Dedifferentiated amniotic fluid mesenchymal stem cell (primary cell): ENCODE results near the gene STRADA.
"Not testable (repeated sequence)": the region's sequence is repeated elsewhere in the genome, so short reads cannot be mapped to it uniquely, and the experiment has no call there.

ENCODE experiments used
- DNase-seq: peaks from one replicate; pipeline ENCODE4 v3.0.0-alpha.2; 2016; ENCODE audit errors: extremely low spot score

The STRADA gene

DNA sequence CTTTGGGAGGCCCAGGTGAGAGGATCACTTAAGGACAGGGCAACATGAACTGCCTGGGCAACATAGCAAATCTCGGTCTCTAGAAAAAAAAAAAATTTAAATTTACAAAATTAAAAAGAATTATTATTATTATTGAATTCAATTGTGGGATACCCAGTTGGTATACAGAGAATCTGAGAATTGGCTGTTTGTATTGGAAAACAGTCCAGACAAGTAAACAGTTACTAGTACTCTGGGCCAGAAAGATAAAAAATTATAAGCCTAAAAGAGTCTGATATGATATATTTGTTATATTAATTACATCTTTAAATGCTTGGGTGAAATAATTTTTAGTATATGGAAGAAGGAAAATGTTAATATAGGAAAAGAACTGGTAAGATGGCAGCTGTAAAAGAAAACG, 16.8 kb upstream of the STRADA start:
- DNase-seq: no peak

DNA sequence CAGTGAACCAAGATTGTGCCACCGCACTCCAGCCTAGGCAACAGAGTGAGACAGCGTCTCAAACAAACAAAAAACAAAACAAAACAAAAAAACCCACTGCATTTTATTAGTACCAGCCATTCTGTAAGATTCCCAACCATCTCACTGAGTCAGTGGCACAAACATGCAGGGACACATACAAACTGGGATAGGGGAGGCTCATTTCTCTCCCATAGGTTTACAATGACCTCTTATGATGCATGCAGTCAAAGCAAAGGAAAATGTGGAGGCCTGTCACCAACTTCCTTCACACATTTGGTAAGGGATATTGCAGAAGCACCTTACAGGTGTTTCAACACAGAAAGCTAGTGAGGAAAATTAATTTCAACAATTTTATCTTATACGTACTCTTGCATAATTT, 12.4 kb upstream of the STRADA start:
- DNase-seq: no peak

DNA sequence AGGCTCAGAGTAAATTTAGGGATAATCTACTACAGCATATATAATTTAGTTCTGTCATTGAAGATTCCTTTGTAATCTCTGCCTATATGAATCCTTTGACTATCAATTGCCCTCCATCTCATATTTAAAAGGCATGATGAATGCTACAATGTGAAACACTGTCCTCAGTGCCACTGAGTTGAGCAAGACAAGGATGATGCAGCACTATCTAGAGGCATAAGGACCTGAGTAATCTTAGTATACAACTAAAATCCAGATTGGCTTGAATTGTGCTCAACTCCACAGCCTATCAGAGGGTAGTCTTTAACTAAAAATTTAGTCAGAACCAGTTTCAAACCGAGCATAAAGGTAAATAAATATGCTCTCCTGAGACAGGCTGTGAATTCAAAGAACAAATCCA, 11.6 kb upstream of the STRADA start:
- DNase-seq: no peak

DNA sequence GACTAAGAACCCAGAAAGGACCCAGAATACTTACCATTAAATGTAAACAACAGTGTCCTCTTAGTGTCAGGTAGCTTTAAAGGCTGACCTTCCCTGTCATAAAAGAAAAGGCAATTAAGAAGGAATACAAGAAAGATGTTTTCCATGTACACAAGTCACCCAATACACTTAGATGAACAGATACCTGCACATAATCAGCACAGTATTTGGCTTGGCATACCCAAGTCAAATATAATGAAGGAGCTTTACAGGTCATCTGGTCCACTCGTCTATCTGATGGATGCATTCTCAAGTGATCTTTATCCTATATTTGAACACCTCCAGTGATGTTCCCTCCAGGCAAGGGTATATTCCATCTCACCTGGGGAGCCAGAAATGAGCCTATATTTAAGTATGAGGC, 11.1 kb upstream of the STRADA start:
- no peak for DNase-seq

DNA sequence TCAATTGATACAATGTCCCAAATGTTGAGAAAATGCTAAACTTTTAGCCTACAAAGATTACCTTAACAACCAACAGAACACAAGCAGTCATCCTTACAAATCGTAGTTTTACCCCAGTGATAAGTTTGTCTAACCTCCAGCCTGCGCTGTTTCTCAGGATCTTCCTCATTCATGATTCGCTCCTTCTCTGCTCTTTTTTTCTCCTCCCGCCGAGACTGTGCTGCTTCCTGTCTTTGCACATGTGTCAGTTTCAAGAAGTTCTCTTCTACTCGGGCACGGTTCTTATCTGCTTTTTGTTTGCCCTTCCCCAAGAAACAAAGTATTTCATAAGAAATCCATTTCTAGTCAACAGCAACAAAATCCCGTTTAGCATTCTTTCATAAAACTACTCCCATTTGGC, 10.2 kb upstream of the STRADA start:
- no peak for DNase-seq

DNA sequence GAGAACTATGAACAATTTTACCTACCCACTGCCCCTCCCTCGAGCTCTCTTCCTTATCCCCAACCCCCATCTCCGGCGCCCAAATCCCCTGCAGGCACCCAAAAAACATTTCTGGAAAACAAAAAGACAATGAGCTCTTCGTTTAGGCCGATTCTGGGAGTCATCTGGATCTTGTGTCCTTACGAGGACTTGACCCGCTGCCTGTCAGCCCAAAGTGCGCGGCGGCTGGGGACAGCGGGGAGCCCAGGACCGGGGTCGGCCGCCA, 524 bp downstream of the STRADA start:
- DNase-seq: no peak

DNA sequence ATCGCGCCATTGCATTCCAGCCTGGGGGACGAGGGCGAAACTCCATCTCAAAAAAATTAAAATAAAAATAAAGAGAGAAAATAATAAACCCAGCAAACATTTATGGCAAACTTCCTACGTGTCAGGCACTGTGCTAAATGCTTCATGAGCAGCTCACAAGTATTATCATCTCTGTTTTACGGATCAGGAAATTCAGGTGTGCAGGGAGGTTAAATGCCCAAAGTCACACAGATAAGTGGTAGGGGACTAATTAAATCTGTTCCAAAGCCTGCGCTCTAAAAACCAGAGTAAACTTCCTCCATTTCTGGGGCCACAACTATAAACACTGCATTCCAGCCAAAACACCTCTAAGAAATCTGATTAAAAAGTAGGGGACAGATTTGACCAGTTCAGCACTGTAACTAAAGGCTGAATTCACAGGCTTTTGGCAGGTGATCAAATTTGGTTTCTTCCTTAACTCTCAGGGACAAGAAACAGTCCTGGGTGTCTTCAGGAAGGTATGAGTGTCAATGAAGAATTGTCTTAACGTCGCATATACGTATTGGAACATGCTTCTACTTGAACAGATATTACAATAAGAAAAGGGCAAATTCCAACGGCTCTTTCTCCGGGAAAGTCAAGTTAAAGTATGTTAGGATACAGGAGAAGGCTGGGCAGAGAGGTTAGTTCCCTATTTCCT, 996 bp downstream of the STRADA start:
- no peak for DNase-seq

DNA sequence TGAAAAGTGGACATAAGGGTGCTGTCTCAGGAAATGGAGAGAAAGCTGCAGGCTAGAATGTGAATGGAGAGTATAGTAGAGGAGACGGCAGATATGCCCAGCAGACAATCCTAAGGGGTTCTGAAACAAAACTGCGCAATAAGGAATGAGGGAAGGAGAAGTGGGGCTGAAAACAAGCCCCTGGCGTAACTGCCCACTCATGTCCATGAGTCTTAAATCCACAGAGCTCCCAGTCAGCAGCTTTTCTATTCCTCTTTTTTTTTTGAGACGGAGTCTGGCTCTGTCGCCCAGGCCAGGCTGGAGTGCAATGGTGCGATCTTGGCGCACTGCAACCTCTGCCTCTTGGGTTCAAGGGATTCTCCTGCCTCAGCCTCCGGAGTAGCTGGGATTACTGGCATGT, 5.9 kb downstream of the STRADA start:
- DNase-seq: no peak

DNA sequence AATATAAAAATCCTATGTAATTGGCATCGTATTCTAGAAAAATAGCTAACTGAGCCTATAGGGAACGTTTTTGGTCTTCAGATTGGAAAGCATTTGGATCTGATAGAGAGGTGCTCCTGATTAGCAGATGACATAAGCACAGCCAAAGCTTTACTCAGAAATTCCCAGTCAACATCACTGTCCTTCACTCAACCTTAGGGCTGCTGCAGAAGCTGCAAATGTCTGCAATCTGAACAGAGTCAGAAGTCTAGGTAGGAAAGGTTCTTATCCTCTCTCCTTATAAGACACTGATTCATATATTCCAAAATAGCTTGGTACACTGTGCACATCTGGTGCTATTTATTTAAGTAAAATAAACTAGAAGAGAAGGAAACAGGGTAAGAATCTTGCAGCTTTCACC, 19.2 kb downstream of the STRADA start:
- DNase-seq: no peak

DNA sequence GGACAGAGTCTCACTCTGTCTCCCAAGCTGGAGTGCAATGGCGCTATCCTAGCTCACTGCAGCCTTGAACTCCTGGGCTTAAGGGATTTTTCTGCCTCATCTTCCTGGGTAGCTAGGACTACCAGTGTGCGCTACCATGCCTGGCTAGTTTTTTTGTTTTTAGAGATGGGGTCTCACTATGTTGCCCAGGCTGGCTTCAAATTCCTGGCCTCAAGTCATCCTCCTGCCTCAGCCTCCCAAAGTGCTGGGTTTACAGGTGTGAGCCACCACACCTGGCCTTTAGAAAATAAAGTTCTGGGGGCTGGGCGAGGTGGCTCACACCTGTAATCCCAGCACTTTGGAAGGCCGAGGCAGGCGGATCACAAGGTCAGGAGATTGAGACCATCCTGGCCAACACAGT, 21.4 kb downstream of the STRADA start:
- not testable (repeated sequence) for DNase-seq

DNA sequence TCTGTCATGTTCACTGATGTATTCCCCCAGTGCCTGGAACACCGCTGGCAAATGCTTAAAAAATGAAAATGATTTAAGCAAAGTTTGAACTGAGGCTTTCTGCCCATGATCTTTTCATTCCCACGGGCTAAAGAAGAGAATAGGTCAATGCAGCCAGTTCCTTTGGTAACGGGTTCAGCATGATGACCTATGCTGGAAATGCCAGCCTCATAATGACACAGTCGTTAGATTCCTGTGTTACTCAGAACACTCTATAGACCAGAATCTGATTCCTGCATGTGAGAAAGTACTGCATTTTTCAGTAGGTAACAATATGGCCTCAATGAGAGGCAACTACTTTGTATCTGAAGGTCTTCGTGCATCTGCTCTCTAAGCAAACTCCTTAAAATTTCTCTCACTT, 22.6 kb downstream of the STRADA start:
- no peak for DNase-seq

DNA sequence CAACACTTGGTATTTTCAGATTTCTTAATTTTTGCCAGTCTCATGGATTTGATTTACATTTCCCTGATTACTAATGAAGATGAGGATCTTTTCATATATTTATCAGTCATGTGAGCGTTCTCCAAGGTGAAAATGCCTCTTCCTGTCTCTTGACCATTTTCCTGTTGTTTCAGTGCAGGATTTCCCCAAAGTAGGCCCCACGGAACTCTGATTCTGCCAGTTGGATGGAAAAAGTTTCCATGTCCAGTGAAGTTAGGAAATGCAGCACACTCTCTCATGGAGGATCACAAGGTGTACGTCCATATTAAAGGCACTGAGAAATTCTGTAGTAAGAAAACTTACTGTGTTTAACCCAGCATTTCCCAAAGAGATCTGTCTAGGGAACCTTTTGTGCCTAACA, 25.2 kb downstream of the STRADA start:
- no peak for DNase-seq

DNA sequence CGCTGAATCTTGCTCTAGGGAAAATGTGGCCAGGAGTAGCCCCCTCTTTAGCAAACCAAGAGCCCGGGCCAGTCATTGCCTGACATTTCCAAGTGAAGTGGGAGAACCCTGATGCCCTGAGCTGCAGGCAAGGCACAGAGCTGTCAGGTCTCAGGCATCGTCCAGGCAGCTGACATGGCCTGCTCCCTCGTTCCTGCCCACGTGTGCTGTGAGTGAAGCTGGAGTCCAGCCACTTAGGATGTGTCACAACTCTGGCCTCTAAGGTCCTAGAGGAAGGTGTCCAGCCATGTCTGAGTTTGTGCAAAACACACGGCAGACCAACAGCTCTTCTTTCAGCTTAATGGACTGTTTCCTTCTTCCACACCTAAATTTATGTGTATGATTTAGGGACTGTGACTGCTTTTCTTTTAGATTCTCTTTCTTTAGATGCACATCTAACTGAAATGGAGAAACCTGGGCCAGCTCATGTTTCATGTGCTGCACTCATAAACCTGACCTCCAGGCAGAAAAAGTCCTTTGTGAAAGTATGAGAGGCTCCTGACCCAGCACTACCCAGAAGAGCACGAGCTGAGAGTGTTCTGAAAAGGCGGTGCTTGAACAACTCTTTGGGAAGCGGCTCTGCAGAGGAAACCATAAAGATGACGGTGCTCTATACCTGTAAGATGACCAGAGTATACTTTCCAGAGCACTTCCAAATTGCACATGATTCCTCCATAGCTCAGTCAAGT, 26.9 kb downstream of the STRADA start:
- DNase-seq: no peak

DNA sequence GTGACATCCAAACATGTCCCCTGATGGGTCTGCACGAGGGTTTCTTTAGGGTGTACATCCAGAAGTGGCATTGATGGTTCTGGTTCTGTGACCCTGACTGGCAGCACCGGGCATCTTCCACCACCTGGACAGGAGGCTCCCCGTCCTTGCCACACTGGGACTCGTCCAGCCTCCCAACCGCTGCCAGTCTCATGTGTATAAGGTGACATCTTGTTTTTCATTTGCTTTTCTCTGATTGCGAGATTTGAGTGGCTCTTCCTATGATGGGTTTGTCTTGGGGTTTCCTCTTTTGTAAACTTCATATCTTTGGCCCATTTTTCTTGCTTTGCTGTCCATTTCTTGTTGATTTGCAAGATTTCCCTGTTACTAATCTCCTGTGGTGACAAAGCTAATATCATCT, 32.5 kb downstream of the STRADA start:
- DNase-seq: no peak

DNA sequence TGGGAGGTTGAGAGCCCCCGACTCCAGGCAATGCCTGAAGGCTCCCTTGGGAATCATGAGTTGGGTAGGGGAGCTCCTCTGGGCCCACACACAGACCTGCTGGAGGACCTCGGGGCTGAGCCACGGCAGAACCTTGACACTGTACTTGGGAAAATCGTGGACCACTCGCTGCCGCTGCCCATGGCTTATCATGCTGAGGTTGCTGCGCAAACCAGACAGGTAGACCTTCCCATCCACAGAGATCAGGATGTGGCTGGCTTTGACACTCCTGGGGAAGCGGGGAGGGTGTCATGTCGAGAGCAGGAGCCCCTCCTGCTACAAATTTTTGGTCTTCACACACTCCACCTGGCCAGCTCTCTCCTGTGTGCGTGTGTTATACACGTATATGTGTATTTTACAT, 34.4 kb downstream of the STRADA start:
- no peak for DNase-seq

DNA sequence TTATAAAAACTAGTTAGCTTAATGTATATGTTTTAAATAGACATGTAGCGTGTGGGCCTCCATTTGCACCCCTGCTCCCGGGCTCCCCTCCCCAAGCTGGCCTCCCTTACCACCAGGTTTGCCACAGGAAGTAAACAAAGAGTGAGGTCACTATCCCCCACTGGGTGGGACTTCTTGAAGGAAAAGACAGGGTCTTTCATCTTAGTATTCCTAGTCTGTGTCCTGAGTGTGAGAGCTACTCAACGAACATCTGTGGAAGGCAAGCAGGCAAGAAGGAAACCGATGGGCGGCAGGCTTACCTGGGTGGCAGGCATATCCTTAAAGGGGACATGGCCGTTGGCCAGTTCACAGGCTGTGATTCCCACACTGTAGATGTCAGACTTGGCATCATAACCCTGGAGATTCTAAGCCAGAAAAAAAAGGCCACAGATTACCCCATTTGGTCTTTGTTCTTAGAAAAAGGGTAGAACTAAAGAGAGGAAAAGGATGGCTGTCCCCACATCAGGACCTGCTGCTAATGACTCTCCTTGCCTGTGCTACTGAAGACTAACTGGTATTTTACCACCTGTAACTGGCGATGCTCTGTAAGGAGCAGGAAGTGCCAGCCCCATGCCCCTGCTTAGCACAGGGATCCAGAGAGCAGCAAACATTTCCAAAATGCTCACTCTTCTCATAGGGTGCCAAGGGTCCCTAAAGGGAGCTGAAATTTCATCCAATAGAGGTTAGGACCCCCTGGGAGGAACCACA, 35.1 kb downstream of the STRADA start:
- no peak for DNase-seq

DNA sequence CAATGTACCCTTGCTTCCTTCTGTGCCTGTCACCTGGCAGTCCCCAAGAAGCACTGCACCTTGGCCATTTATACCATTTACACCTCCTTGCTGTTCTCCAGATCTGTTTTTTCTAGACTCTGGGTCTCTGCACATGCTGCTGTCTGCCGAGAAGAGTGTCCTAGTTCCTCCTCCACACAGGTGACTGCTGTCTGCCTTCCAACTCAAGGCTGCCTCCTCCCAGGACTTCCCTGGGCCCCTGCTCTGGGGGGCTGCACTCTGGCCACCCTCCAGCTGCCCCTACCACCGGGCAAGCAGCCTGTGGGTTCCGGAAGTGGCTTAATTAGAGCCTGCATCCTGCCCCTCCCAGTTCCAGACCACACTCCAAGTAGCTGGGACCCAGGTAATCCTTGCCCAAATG, 35.9 kb downstream of the STRADA start:
- no peak for DNase-seq

DNA sequence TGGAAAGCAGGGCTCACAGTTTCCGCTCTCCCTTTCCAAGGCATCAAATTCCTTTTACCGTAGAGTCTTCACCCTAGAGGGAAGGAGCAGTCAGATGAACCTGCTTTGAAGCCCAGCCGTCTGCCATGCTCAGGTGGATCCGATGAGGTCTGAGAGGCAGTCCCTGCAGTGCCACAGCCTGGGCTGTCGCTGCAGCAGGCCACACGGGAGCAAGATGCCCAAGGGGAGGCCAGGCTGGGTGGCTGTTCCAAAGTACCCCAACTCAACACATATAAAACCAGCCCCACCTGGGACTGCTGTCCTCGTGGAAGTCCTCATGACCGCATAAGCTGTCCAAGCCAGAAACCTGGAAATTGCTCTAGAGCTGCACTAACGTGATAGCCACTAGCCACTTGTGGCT, 36.8 kb downstream of the STRADA start:
- DNase-seq: no peak

DNA sequence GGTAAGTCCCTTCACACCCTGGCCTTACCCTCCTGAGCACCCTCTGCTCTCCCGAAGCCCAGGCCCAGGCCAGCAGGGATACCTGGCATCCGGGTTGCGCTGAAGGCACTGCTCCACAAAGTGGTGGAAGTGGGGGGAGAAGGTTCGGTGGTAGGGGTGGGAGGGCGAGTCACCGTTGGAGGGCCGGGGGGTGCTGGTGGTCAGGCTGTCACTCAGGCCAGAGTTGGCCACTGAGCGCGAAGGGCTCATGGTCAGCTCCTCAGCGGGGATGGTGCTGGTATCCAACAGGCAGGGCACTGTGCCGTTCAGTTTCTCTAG, 37.4 kb downstream of the STRADA start:
- no peak for DNase-seq

DNA sequence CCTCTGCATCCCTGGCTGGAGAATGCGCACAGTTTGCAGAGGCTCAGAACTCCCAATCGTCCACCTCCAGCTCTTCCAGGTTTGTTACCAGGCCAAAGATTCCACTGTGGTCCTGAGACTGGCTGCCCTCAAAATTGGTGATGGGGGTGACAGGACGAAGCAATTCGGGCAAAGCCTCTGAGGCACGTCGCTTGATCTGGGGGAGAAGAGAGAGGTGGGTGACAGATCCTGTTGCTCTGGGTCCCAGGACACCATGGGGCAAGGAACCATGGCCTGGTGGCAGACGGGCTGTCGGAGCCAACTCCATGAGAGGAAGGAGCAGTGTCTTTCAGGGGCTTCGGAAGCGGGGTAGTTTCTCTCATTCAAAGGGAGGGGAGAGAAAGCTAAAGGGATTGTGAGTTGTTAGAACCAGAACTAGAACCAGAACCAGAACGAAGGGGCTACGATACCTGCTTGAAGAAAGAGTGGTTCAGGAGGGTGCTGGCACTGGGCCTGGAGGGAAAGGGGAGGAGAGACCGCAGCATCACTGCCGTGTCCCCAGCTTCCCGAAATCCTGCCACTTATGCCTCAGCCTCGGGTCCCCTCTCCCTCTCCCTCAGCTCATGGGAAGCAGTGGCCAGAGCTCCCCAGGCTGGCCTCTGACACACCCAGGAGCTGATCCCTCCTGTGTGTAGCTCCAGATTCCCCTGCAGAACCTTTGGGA, 37.9 kb downstream of the STRADA start:
- DNase-seq: no peak

DNA sequence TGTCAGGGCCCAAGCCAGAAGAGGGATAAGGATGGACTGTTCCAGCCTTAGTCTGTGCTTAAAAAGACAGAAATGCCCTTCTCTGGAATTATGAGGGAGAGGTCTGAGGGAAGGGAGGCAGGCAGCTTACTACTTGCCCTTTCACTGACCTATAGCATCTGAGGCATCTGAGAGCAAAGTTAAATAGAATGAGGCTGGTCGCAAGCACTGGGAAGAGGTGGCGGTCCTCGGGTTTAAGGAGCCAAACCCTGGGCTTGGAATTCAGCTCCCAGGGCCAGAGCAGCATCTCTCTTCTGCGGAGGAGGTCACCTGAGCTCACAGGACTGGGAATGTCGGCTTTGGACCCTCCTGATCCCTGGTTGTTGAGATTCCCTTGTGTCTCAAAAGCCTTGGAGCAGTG, 38.6 kb downstream of the STRADA start:
- DNase-seq: no peak

DNA sequence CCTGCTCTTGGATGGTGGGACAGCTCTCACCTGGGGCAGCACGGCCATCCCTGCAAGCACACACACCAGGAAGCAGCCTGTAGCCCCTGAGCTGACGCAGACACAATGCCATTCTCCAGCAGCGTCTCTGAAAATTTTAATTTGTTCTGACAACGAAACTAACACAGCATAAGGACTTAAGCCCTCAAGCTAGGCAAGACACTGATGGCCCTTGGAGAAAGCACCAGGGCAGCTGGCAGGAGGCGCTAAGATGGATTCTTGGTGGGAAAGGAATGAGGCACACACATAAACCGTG, 38.9 kb downstream of the STRADA start:
- no peak for DNase-seq
